Activated CD4-positive, alpha-beta T cell treated with anti-CD3 and anti-CD28 coated beads, Interleukin-2, amount 10 ng/mL, durations not matched to agents 24 days and 14 days (primary cell): Measurements from ENCODE around the gene TENM3. TPM values are rescaled to one million over a fixed set of nuclear protein-coding genes. Genes with fewer than 3 reads are reported as not detected.
"Not testable (repeated sequence)": the region's sequence is repeated elsewhere in the genome, so short reads cannot be mapped to it uniquely, and the experiment has no call there.

Experiments
- DNase-seq: peaks from one replicate; pipeline ENCODE4 v3.0.0; 2022
- H3K27ac Mint-ChIP-seq: one replicate; pipeline ENCODE4 v1.8.0; 2022; ENCODE audit warnings: mild to moderate bottlenecking, mixed read lengths
- H3K27me3 Mint-ChIP-seq: one replicate; pipeline ENCODE4 v1.8.0; 2022; ENCODE audit warnings: mixed read lengths
- H3K36me3 Mint-ChIP-seq: one replicate; pipeline ENCODE4 v1.8.0; 2022; ENCODE audit warnings: low read depth, mild to moderate bottlenecking, mixed read lengths
- H3K4me1 Mint-ChIP-seq: one replicate; pipeline ENCODE4 v1.8.0; 2021; ENCODE audit warnings: mixed read lengths
- H3K4me3 Mint-ChIP-seq: one replicate; pipeline ENCODE4 v1.8.0; 2022; ENCODE audit warnings: mild to moderate bottlenecking, moderate library complexity, mixed read lengths
- H3K9me3 Mint-ChIP-seq: one replicate; pipeline ENCODE4 v1.8.0; 2021; ENCODE audit warnings: mixed read lengths
- intact Hi-C: fragments of 100-400 bp; cut with micrococcal nuclease; formaldehyde crosslinking; loops from one replicate; pipeline ENCODE4 v1.15.1; 2023
- total RNA-seq: library from RNA; stranded (reverse); gene quantifications from 2 replicates; pipeline ENCODE4 v1.2.3, GENCODE V29; 2022

The TENM3 gene
- total RNA-seq, result not detected in 2 replicates

DNA sequence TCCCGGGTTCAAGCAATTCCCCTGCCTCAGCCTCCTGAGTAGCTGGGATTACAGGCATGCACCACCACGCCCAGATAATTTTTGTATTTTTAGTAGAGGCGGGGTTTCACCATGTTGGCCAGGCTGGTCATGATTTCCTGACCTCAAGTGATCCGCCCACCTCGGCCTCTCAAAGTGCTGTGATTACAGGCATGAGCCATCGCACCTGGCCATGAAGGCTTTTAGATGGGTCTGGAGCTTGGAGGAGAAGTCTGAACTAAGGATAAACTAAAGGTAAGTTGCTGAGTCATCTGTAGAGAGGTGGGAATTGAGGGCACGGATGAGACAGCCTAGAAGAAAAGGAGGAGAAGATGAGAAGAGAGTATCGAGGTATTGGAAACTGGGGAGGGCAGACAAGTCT lies at the start of gene TENM3:
Gene TENM3 (plus strand): TSS at position 199 of the 400 bp plus-strand sequence. CDS start 80,619 bp downstream, outside the sequence.
- H3K9me3 Mint-ChIP-seq, H3K4me3 Mint-ChIP-seq, H3K27ac Mint-ChIP-seq, H3K36me3 Mint-ChIP-seq, intact Hi-C loops, H3K4me1 Mint-ChIP-seq, H3K27me3 Mint-ChIP-seq, DNase-seq: not testable (repeated sequence)

DNA sequence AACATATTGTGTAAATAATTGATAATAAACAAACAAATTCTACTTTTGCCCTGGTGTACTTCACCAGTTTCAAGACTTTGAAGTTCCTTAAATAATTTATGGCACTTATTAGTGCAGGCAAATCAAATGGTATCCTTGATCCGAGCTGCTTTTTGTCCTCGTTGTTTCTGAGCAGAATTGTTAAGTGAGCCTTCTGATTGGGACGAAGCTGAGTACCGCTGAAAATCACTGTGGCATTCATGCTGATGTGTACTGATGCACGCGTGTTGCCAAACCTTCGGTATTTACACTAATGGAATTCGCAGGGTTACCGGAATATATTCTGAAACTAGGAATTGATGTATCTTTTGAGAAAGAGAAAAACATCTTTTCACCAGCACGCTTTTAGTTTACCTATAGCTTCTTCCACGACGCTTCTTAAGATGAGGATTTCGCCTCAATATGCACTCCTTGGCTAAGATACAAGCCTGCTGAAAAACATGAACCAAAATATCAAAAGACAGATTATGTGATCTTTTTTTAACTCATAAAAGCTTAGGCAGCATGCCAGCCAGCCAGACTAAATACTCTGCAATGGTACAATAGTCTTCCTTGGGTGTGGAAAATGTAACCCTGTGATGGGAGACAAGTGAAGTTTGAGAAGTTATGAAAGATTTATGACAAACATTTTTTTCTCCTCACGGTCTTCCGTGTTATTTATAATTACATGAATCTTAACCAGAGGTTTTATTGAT lies 48.9 kb upstream of the TENM3 start:
- no peak for DNase-seq
- Mint-ChIP-seq H3K36me3 (no peaks in the 10 kb centered on the region), H3K27me3 (no peaks in the 10 kb centered on the region), H3K9me3 (no peaks in the 10 kb centered on the region), H3K4me3 (no peak overlapping the region), H3K27ac (no peak overlapping the region), H3K4me1 (no peaks in the 10 kb centered on the region)
- intact Hi-C loops, result no loop called here

DNA sequence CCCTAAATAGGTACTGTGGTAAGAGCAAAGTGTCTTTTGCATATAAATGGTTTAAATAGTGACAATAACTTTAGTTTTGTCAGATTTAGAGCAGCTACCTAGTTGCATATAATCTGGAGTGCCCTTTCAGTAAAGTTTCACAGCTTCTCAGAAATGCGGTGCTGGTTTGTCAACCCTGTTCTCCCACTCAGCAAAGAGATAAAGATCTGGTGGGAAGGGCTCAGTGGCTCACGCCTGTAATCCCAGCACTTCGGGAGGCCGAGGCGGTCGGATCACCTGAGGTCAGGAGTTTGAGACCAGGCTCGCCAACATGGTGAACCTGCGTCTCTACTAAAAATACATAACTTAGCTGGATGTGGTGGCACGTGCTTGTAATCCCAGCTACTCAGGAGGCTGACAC lies 45.6 kb upstream of the TENM3 start:
- Mint-ChIP-seq H3K27me3 (no peaks in the 10 kb centered on the region), H3K9me3 (no peaks in the 10 kb centered on the region), H3K4me1 (no peaks in the 10 kb centered on the region), H3K27ac (no peak overlapping the region), H3K36me3 (no peaks in the 10 kb centered on the region), H3K4me3 (no peak overlapping the region)
- no peak for DNase-seq
- intact Hi-C loops, result no loop called here

DNA sequence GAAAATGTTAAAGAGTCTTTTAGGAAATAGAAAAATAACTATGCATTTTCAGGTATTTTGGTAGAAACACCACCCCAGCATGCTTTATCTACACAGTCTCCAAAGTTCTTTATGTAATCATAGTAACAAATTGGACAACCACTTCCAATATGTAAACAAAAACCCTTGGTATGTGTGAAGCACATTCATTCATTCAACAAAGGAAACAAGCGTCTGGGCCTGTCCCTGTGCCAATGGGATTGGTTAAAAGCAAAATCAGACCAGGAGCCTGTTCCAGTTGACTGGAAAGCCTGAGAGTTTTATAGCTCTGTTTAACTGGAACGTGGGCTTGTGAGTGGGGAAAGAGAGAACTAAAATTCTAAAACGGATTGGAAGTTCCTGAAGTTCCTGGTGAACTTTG lies 41.3 kb upstream of the TENM3 start:
- Mint-ChIP-seq H3K36me3 (no peaks in the 10 kb centered on the region), H3K9me3 (no peaks in the 10 kb centered on the region), H3K4me3 (no peak overlapping the region), H3K4me1 (no peaks in the 10 kb centered on the region), H3K27me3 (no peaks in the 10 kb centered on the region), H3K27ac (no peak overlapping the region)
- intact Hi-C loops, result no loop called here
- no peak for DNase-seq

DNA sequence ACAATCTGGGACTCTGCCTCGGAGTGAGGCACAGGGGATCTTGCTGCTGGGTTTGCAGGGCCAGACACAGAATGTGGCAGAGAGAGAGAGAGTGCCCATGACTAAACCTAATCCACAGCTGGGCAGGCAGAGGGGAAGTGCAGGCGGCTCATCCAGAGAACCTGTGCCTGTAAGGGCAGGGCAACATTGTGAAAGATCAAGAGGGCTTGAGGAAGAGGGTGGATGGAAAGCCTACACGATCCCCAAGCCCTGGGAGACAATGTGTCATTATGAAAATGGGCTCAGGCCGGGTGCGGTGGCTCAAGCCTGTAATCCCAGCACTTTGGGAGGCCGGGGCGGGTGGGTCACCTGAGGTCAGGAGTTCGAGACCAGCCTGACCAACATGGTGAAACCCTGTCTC lies 40.6 kb upstream of the TENM3 start:
- DNase-seq, result no peak
- Mint-ChIP-seq H3K27ac (no peak overlapping the region), H3K9me3 (no peaks in the 10 kb centered on the region), H3K36me3 (no peaks in the 10 kb centered on the region), H3K4me3 (no peak overlapping the region), H3K27me3 (no peaks in the 10 kb centered on the region), H3K4me1 (no peaks in the 10 kb centered on the region)
- intact Hi-C loops, result no loop called here

DNA sequence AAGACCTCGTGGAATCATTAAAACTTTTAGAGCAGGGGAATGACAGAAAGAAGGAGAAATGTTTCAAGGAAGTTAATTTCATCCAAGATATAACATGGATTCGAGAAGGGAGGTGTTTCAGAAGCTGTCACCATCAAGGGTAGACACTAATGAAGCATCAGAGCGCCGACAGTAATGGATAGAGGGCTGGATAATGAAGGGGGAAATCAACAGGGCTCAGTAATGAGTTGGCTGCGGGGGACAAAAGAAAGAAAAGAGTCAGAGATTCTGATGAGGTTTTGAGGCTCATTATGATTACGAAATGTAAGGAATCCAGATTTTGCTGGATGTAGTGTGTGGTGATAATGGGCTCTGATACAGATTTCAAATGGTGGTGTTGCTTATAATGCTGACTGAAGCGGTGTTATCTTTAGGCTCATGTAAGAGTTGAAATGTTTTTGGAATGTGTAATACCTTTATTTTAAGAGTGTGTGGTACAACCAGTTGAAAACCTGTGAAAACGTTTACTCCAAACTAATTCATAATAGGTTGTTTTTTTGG lies 39.3 kb upstream of the TENM3 start:
- Mint-ChIP-seq H3K9me3 (no peaks in the 10 kb centered on the region), H3K4me3 (no peak overlapping the region), H3K4me1 (no peaks in the 10 kb centered on the region), H3K27me3 (no peaks in the 10 kb centered on the region), H3K27ac (no peak overlapping the region), H3K36me3 (no peaks in the 10 kb centered on the region)
- no peak for DNase-seq
- intact Hi-C loops, result no loop called here

DNA sequence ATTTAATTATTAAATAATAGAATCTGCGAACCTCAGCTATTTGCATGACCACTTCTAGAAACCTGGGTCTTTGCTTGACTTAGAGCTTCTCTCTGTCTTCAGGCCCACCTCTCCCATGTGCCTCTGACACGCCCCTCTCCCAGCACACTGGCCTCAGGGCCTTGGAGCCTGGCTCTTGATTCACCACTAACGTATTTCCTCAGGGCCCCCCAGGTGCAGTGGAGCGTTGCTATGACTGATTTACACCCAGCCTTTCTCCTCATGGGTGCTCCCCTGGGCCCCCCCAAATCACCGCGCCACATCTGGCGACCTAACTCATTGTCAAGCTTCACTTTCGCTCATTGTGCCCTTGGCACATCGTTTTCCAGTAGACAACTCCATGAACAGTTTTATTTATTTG lies 37.9 kb upstream of the TENM3 start:
- H3K4me1 Mint-ChIP-seq, result no peaks in the 10 kb centered on the region
- DNase-seq, result no peak
- H3K9me3 Mint-ChIP-seq, result no peaks in the 10 kb centered on the region
- intact Hi-C loops, result no loop called here
- no peak overlapping the region for H3K27ac Mint-ChIP-seq
- H3K27me3 Mint-ChIP-seq, result no peaks in the 10 kb centered on the region
- H3K4me3 Mint-ChIP-seq, result no peak overlapping the region
- H3K36me3 Mint-ChIP-seq, result no peaks in the 10 kb centered on the region

DNA sequence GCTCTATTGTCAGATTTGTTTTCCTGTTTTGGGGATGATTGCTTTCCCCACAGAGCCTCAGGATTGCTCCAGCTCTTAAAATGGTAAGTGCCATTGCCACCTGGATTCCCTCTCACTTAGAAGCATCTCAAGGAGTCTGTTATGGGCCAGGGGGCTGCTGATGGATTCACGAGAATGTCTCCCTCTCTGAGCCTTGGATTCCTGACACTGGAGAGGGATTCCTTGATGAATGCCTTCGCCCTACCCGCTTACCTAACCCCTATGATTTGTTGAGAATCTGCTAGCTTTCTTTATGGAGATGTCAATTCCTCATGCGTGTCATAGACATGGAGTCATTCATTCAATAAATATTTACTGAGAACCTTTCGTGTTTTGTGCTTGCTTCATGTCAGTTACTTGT lies 36.9 kb upstream of the TENM3 start:
- Mint-ChIP-seq H3K27me3 (no peaks in the 10 kb centered on the region), H3K4me1 (no peaks in the 10 kb centered on the region), H3K36me3 (no peaks in the 10 kb centered on the region), H3K9me3 (no peaks in the 10 kb centered on the region), H3K27ac (no peak overlapping the region), H3K4me3 (no peak overlapping the region)
- intact Hi-C loops, result no loop called here
- no peak for DNase-seq

DNA sequence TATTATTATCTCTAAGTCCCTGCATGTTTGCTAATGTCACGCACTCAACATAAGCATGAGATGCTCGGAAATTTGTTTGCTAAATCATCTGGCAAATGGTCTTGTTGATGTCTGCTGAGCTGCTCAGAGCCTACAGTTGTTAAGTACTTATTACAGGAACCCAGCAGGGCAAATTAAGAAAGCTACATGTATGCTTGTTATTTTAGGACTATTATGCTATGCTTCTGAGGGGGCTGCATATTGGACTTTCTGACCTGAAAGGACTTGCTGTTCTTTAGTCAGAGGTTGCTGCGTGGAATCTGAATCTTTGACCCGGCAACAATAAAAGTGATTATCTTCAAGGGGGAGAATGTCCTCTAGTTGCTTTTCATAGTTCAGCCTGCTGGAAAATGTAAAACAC lies 36.3 kb upstream of the TENM3 start:
- DNase-seq, result no peak
- intact Hi-C loops, result no loop called here
- H3K27ac Mint-ChIP-seq, result no peak overlapping the region
- no peaks in the 10 kb centered on the region for H3K36me3 Mint-ChIP-seq
- no peaks in the 10 kb centered on the region for H3K9me3 Mint-ChIP-seq
- no peak overlapping the region for H3K4me3 Mint-ChIP-seq
- no peaks in the 10 kb centered on the region for H3K4me1 Mint-ChIP-seq
- H3K27me3 Mint-ChIP-seq, result no peaks in the 10 kb centered on the region

DNA sequence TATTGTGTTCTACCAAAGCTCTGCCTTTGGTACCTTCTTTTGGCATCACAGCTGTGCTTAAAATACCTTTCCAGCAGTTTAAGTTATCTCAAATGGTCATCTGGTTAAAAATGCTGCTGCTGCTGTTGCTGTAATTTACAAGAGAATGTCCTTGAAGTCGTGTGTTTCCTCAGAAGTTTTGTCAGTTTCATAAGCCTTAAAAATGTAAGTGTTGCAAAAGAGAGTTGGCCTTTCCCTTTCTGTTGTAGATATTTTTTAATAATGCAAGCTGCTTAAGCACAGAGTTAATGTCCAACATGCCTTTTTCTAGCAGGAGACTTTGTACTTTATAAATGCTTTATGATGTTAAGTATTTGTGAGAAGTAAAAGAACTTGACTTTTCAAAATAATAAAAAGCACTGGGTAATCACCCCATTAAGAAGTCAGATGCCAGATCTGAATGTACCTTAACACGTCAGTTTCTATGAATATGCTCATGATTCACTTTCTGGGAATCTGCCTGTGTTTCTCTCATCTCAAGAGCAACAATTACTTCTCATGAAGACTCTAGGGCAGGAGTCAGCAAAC lies 35.3 kb upstream of the TENM3 start:
- Mint-ChIP-seq H3K27ac (no peak overlapping the region), H3K4me3 (no peak overlapping the region), H3K36me3 (no peaks in the 10 kb centered on the region), H3K9me3 (no peaks in the 10 kb centered on the region), H3K4me1 (no peaks in the 10 kb centered on the region), H3K27me3 (no peaks in the 10 kb centered on the region)
- no peak for DNase-seq
- intact Hi-C loops, result no loop called here

DNA sequence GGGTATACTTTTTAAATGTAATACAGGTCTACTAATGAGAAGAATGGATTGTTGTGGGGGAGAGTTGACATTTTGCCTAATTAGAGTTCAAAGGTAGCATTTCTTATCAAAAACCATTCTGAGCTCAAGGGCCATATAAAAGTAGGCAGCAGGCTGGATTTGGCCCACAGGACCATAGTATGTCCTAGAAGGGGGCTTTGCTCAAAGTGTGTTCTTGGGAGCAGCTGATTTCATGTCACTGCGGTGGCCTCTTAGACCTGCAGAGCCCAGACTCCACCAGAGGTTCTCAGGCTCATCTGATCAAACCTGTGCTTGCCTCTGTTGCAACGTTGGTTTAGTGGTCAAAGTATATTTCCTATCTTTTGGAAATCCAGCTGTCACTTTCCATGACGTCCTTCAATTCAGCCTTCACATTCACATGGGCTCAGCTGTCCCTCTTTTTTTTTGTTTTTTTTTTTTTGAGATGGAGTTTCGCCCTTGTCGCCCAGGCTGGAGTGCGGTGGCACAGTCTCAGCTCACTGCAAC lies 34.6 kb upstream of the TENM3 start:
- Mint-ChIP-seq H3K36me3 (no peaks in the 10 kb centered on the region), H3K27ac (no peak overlapping the region), H3K4me1 (no peaks in the 10 kb centered on the region)

DNA sequence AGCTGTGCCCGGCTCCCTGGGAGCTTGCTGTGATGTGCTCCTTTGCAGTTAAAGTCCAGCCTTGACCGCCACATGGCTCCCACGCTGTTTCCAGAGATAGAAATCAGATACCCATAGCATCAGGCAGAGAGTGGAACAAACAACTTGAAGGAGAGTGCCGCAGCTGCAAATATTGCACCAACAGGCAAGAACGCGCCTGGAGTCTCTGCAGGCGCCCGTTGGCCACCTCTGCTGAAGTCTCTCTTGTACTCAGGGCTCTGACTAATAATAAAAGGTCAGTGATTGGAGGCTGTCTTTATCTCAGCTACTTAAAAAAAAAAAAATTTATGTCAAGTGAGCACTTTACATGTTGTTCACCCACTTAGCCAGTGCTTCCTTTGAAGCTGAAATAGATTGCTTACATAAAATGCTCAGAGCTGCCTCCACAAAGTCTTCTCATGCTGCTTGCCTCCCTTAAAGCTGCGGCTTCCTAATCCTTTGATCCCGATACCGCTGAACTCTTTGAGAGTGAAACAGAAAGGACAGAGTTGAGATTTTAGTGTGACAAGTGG lies 30.9 kb upstream of the TENM3 start:
- no peaks in the 10 kb centered on the region for H3K27me3 Mint-ChIP-seq
- no peaks in the 10 kb centered on the region for H3K36me3 Mint-ChIP-seq
- intact Hi-C loops, result no loop called here
- no peak overlapping the region for H3K27ac Mint-ChIP-seq
- no peaks in the 10 kb centered on the region for H3K4me1 Mint-ChIP-seq
- no peaks in the 10 kb centered on the region for H3K9me3 Mint-ChIP-seq
- no peak for DNase-seq
- no peak overlapping the region for H3K4me3 Mint-ChIP-seq

More for the DNA sequence above, 34.6 kb upstream of the TENM3 start:
- Mint-ChIP-seq H3K4me3 (no peak overlapping the region), H3K9me3 (no peaks in the 10 kb centered on the region), H3K27me3 (no peaks in the 10 kb centered on the region)
- intact Hi-C loops, result no loop called here
- no peak for DNase-seq

DNA sequence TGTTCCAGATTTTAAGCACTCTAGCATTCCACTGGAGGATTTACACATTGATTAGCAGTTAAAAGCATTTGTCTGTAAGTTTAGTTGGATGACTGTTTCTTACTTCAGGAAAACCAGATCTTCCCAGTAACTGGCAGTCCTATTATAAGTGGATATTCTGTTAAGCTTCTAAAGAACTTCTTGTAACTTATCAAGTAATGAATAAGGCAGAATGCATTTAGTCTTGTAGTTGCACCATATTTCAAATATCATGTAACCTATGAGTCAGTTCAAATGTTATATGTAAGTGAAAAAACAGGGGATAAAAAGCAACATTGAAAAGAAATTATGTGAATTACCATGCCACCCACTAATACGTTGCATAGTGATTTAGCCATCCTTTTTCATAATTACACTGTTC lies 30.2 kb upstream of the TENM3 start:
- Mint-ChIP-seq H3K27me3 (no peaks in the 10 kb centered on the region), H3K4me3 (no peak overlapping the region), H3K4me1 (no peaks in the 10 kb centered on the region), H3K36me3 (no peaks in the 10 kb centered on the region), H3K27ac (no peak overlapping the region), H3K9me3 (no peaks in the 10 kb centered on the region)
- DNase-seq, result no peak
- intact Hi-C loops, result no loop called here

DNA sequence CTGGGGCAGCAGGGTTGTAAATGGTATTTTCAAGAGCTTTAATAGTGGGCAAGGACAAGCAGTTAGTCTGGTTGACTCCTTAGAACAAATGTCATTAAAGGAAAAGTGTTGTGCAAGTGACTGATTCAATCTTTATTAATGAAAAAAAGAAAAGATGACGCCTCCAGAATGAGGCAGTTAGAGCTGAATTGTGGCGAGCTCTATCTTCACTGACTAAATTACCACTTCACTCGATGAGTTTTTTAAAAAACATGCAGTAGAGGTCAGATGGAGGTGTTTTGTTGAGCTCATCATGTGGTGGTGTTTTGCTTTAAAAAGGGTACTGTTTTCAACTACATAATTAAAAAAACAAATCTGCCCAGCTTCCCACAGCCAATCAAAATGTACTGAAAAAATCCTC lies 28.1 kb upstream of the TENM3 start:
- Mint-ChIP-seq H3K9me3 (no peaks in the 10 kb centered on the region), H3K36me3 (no peaks in the 10 kb centered on the region), H3K4me1 (no peaks in the 10 kb centered on the region), H3K27ac (no peak overlapping the region), H3K27me3 (no peaks in the 10 kb centered on the region), H3K4me3 (no peak overlapping the region)
- intact Hi-C loops, result no loop called here
- DNase-seq, result no peak
